Astrocyte (in vitro differentiated cells and primary cell): ENCODE results near the gene CHST11. TPM values are rescaled to one million over a fixed set of nuclear protein-coding genes. Genes with fewer than 3 reads are reported as not detected.

Source experiments
- DNase-seq: peaks from one replicate; pipeline ENCODE4 v3.0.0-alpha.2; 2010; ENCODE audit warnings: low read depth
- FAIRE-seq: peaks from 2 replicates; lab custom pipeline; 2011; peaks lifted over from hg19 to GRCh38; lab: Jason Lieb, UNC
- H2AFZ ChIP-seq: 2 replicates; pipeline ENCODE4 v1.6.0; 2012; ENCODE audit warnings: low read depth, low read length, inconsistent platforms
- H3K27ac ChIP-seq: 2 replicates; pipeline ENCODE4 v1.5.1; 2011; ENCODE audit warnings: low read depth, low read length, inconsistent platforms
- H3K27me3 ChIP-seq: 2 replicates; pipeline ENCODE4 v1.6.0; 2011; ENCODE audit warnings: low read length, inconsistent platforms; ENCODE audit not compliant: insufficient read depth
- H3K36me3 ChIP-seq: 2 replicates; pipeline ENCODE4 v1.5.1; 2011; ENCODE audit warnings: low read length, inconsistent platforms; ENCODE audit not compliant: insufficient read depth
- H3K4me1 ChIP-seq: 2 replicates; pipeline ENCODE4 v1.5.1; 2011; ENCODE audit warnings: low read length, inconsistent platforms; ENCODE audit not compliant: insufficient read depth
- H3K4me2 ChIP-seq: 2 replicates; pipeline ENCODE4 v1.6.0; 2012; ENCODE audit warnings: low read length, inconsistent platforms
- H3K4me3 ChIP-seq: 2 replicates; pipeline ENCODE4 v1.5.1; 2011; ENCODE audit warnings: low read depth, mild to moderate bottlenecking, low read length, inconsistent platforms; ENCODE audit not compliant: insufficient read depth
- H3K79me2 ChIP-seq: 2 replicates; pipeline ENCODE4 v1.6.0; 2012; ENCODE audit warnings: mild to moderate bottlenecking, low read length, inconsistent platforms; ENCODE audit not compliant: insufficient read depth
- H3K9ac ChIP-seq: 2 replicates; pipeline ENCODE4 v1.6.0; 2012; ENCODE audit warnings: mild to moderate bottlenecking, low read length, inconsistent platforms
- H3K9me3 ChIP-seq: 2 replicates; pipeline ENCODE4 v1.5.1; 2012; ENCODE audit warnings: low read depth, mild to moderate bottlenecking, low read length, inconsistent platforms; ENCODE audit not compliant: insufficient read depth
- H4K20me1 ChIP-seq: 2 replicates; pipeline ENCODE4 v1.6.0; 2012; ENCODE audit warnings: low read length, inconsistent platforms; ENCODE audit not compliant: insufficient read depth
- H3K27ac Mint-ChIP-seq: one replicate; pipeline ENCODE4 v1.8.0; 2021; ENCODE audit warnings: mild to moderate bottlenecking, mixed read lengths; ENCODE audit not compliant: unreplicated experiment
- H3K27me3 Mint-ChIP-seq: one replicate; pipeline ENCODE4 v1.8.0; 2021; ENCODE audit warnings: low read depth, mixed read lengths; ENCODE audit not compliant: unreplicated experiment
- H3K36me3 Mint-ChIP-seq: one replicate; pipeline ENCODE4 v1.8.0; 2021; ENCODE audit warnings: low read depth, mixed read lengths; ENCODE audit not compliant: unreplicated experiment
- H3K4me1 Mint-ChIP-seq: one replicate; pipeline ENCODE4 v1.8.0; 2021; ENCODE audit warnings: low read depth, mixed read lengths; ENCODE audit not compliant: unreplicated experiment
- H3K4me3 Mint-ChIP-seq: one replicate; pipeline ENCODE4 v1.8.0; 2021; ENCODE audit warnings: mild to moderate bottlenecking, moderate library complexity, mixed read lengths; ENCODE audit not compliant: unreplicated experiment
- H3K9me3 Mint-ChIP-seq: one replicate; pipeline ENCODE4 v1.8.0; 2021; ENCODE audit warnings: mild to moderate bottlenecking, mixed read lengths; ENCODE audit not compliant: unreplicated experiment
- CTCF ChIP-seq: IDR thresholded peaks from 2 replicates; pipeline ENCODE4 v1.5.1; 2011; ENCODE audit warnings: low read depth, mild to moderate bottlenecking, inconsistent platforms, low read length, moderate library complexity; ENCODE audit not compliant: insufficient read depth
- EZH2 ChIP-seq: IDR thresholded peaks from 2 replicates; pipeline ENCODE4 v1.6.1; 2012; ENCODE audit warnings: mild to moderate bottlenecking, low read length, inconsistent platforms; ENCODE audit not compliant: insufficient read depth
- total RNA-seq: library from RNA; stranded (reverse); gene quantifications from 2 replicates; pipeline ENCODE4 v1.2.1, GENCODE V29; 2021

Gene CHST11
- total RNA-seq, 1 donor from 2014 or later: 30.2 TPM

DNA sequence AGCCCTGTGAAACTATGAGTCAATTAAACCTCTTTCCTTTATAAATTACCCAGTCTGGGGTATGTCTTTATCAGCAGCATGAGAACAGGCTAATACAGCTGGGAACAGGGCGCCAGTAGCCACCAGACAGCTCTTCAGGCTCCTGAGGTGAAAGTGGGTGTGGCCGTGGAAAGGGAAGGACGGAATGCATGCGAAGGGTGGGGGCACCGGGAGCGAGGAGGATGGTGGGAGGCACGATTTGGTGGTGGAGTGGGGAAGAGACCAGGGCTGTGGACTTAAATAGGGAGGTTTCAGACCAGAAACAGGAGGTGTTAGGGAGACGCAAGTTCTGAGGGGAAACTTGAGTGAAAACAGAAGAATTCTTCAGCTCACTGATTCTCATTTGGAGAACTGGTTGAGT is 44.1 kb upstream of the CHST11 start:
- Histone ChIP-seq H4K20me1 (no peaks in the 10 kb centered on the region), H3K27me3 (peaks cover 8% of the 10 kb centered on the region), H3K4me1 (peaks cover 15% of the 10 kb centered on the region), H3K27ac (no peak overlapping the region), H3K4me3 (no peak overlapping the region), H3K4me2 (no peak overlapping the region), H3K79me2 (no peaks in the 10 kb centered on the region), H2AFZ (no peak overlapping the region), H3K36me3 (no peaks in the 10 kb centered on the region), H3K9me3 (no peaks in the 10 kb centered on the region), H3K9ac (no peak overlapping the region)
- Mint-ChIP-seq H3K4me1 (peaks cover 14% of the 10 kb centered on the region), H3K27me3 (peaks cover 2% of the 10 kb centered on the region), H3K9me3 (no peaks in the 10 kb centered on the region), H3K4me3 (no peak overlapping the region), H3K36me3 (peaks cover 2% of the 10 kb centered on the region), H3K27ac (peak overlapping the region; percentile 3)
- FAIRE-seq (no peak), DNase-seq (peak; percentile 12)
- TF ChIP-seq CTCF (no peak), EZH2 (no peak)

GRCh38 chr12:104413330-104413729 is 43.4 kb upstream of the CHST11 start:
- Histone ChIP-seq H3K4me1 (peaks cover 15% of the 10 kb centered on the region), H3K27me3 (peaks cover 8% of the 10 kb centered on the region), H3K36me3 (no peaks in the 10 kb centered on the region), H4K20me1 (no peaks in the 10 kb centered on the region), H3K4me2 (no peak overlapping the region), H3K9me3 (no peaks in the 10 kb centered on the region), H3K9ac (no peak overlapping the region), H2AFZ (no peak overlapping the region), H3K27ac (no peak overlapping the region), H3K79me2 (no peaks in the 10 kb centered on the region), H3K4me3 (no peak overlapping the region)
- no peak for DNase-seq
- H3K27me3 Mint-ChIP-seq: peaks cover 2% of the 10 kb centered on the region
- H3K36me3 Mint-ChIP-seq: peaks cover 2% of the 10 kb centered on the region
- TF ChIP-seq EZH2 (no peak), CTCF (no peak)
- no peak for FAIRE-seq
- peaks cover 14% of the 10 kb centered on the region for H3K4me1 Mint-ChIP-seq
- H3K4me3 Mint-ChIP-seq: no peak overlapping the region
- no peaks in the 10 kb centered on the region for H3K9me3 Mint-ChIP-seq
- H3K27ac Mint-ChIP-seq: no peak overlapping the region

DNA sequence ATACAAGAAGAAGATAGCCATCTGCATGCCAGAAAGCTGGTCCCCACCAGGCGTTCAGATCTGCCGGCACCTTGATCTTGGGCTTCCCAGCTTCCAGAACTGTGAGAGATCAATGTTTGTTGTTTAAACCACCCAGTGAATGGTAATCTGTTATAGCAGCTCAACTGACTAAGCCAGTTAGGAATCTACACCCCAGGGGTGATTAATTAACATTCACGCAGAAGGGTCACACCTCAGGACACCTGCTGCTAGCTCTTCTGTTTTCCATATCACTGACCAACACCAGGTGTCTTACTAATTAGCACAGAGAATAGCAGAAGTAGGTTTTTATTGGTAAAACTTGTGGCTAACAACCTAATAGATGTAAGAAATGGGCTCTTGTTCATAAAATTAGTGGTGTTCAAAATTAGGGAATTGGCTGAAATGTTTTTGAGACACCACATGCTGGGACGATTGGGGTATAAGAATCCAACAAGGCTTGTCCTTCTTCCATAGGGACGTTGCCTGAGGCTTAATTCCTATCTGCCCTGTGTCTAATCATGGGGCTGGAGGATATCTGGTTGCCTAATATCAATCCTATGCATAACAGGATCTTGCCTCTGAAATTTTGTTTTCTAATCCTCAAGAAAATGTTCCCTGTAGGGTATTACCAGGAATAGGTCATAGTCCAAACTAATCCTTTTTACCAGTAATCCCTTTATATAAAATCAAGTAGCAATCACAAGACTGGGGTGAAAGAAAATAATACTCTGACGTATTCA is 42.0 kb upstream of the CHST11 start:
- H3K27ac ChIP-seq: no peak overlapping the region
- no peaks in the 10 kb centered on the region for H3K36me3 ChIP-seq
- peaks cover 2% of the 10 kb centered on the region for H3K27me3 Mint-ChIP-seq
- H3K4me3 ChIP-seq: no peak overlapping the region
- H2AFZ ChIP-seq: no peak overlapping the region
- DNase-seq: peak; percentile 38
- no peak overlapping the region for H3K4me2 ChIP-seq
- peaks cover 2% of the 10 kb centered on the region for H3K36me3 Mint-ChIP-seq
- no peaks in the 10 kb centered on the region for H3K9me3 ChIP-seq
- H3K27me3 ChIP-seq: peaks cover 8% of the 10 kb centered on the region
- H3K4me1 Mint-ChIP-seq: peaks cover 11% of the 10 kb centered on the region
- no peak overlapping the region for H3K4me3 Mint-ChIP-seq
- H3K9me3 Mint-ChIP-seq: peaks cover 2% of the 10 kb centered on the region
- H3K27ac Mint-ChIP-seq: no peak overlapping the region
- TF ChIP-seq CTCF (no peak), EZH2 (no peak)
- no peaks in the 10 kb centered on the region for H4K20me1 ChIP-seq
- peaks cover 8% of the 10 kb centered on the region for H3K4me1 ChIP-seq
- no peak for FAIRE-seq
- H3K79me2 ChIP-seq: no peaks in the 10 kb centered on the region
- H3K9ac ChIP-seq: no peak overlapping the region
